Glomerular visceral epithelial cell (primary cell): ENCODE data around the gene CHMP6.
"Not testable (repeated sequence)": the region's sequence is repeated elsewhere in the genome, so short reads cannot be mapped to it uniquely, and the experiment has no call there.

Source experiments
- DNase-seq: peaks from one replicate; pipeline ENCODE4 v3.0.0-alpha.2; 2016; ENCODE audit errors: extremely low spot score

The CHMP6 gene

DNA sequence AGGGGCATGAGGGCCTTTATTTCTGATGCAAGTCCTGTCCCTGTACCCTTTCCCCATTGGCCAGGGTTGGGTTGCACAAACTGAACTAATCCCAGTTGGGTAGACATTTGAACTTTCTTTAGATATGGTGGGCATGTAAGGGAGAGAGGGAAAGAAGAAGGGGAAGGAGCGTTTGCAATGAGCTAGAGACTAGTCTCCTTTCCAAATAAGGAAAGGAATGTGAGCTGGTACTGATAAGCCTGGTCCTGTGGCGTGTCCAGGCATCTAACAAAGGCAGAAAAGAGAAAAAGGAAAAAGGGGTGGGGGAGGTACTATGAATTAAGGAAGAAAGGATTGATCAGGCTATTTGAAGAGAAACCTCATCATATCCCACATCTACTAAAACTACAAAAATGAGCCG lies 20.3 kb downstream of the CHMP6 start:
- no peak for DNase-seq

DNA sequence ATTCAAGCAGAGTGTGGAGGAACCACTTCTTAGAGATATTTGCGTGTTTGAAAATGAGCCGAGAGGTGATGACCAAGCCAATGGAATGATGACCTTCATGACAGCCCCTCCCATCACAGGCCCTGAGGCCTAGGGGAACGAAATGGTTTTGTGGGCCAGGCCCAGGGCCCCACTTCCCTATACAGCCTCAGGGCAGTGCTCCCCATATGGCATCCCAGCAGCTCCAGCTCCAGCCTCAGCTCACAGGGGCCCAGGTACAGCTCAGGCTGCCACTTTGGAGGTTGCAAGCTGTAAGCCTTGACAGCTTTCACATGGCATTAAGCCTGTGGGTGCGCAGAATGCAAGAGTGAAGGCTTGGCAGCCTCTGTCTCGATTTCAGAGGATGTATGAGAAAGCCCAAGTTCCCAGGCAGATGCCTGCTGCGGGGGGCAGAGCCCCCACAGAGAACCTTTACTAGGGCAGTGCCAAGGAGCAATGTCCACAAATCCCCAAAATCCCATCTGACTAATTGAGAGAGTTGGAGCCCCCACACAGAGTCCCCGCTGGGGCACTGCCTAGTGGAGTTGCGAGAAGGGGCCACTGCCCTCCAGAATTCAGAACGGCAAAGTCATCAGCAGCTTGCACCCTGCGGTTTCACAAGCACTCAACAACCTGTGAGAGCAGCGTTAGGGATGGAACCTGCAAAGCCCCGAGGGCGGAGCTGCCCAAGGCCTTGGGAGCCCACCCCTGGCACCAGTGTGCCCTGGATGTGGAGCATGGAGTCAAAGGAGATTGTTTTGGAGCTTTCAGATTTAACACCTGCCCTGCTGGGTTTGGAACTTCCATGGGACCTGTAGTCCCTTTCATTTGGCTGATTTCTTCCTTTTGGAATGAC lies 21.2 kb downstream of the CHMP6 start:
- no peak for DNase-seq

DNA sequence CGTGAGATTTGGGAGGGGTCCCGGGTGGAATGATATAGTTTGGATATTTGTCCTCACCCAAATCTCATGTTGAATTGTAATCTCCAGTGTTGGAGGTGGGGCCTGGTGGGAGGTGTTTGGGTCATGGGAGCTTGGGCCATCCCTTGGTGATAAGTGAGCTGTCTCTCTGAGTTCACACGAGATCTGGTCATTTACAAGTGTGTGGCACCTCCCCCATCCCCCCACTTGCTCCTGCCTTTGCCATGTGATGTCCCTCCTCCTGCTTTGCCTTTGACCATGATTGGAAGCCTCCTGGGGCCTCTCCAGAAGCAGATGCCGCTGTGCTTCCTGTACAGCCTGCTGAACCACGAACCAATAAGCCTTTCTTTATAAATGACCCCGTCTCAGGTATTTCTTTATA lies 22.0 kb downstream of the CHMP6 start:
- no peak for DNase-seq

DNA sequence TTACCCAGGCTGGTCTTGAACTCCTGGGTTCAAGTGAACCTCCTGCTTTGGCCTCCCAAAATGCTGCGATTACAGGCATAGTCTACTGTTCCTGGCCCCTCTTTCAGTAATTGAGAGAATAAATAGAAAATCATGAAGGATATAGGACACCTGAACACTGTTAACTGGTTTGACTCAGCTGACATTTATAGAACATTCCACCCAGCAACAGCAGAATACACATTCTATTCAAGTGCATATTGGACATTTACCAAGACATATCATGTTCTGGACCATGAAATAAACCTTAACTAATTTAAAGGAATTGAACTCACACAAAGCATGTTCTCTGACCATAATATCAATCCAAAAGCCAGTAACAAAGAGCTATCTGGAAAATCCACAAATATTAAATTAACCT lies 23.5 kb downstream of the CHMP6 start:
- no peak for DNase-seq

DNA sequence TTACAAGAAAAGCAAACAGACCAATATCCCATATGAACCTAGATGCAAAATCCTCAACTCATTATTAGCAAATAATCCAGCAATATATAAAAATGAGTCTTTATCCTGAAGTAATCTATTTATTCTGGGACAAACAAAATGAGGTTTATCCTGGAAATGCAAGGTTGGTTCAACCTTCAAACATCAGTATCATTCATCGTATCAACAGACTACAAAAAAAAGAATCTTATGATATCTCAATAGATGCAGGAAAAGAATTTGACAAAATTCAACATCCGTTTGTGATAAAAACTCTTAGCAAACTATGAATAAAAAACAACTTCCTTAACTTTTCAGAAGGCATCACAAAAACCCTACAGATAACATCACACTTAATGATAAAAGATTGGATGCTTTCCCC lies 24.9 kb downstream of the CHMP6 start:
- DNase-seq, result no peak

DNA sequence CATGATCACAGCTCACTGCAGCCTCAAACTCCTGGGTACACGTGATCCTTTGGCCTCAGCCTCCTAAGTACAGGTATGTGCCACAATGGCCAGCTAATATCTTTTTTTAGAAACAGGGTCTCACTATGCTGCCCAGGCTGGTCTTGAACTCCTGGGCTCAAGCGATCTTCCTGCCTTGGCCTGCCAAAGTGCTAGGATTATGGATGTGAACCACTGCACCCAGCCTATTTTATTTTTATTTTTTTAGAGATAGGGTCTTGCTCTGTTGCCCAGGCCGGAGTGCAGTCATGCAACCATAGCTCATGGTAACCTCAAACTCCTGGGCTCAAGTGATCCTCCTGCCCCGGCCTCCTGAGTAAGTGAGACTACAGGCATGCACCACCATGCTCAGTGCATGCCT lies 25.7 kb downstream of the CHMP6 start:
- not testable (repeated sequence) for DNase-seq

DNA sequence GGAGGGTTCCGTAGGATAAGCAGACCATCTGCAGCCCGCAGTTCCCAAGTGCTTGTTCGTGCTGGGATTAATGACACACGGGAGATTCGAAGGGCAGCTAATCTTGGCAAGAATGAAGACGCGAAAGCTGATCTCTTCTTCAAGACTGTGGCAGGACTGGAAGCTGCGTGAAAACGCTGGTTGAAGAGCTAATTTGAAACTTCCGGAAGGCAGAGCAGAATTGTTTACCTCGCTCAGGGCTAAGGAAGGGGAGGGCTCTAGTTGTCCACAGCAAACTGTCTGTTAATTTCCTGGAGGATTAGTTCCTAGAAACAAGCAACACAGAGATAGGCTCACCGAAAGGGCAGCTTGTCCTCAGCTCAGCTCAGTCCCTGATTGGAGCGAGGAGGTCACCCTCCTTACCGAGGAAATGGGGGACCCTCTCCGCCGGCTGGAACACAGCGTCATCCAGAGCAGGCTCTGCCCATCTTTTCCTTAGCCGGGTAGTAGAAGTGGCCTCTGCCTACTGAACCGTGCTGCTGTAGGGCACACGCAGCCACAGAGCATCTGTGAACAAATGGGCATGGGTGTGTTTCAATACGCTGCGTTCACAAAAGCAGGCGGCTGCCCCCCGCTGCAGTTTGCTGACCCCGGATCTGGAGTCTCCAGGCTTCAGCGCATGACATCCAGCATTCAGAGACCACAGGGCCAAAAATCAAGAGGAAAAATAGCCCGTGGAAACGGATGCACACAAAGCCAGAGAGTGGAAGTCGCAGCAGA lies 26.6 kb downstream of the CHMP6 start:
- peak; percentile 21 for DNase-seq

DNA sequence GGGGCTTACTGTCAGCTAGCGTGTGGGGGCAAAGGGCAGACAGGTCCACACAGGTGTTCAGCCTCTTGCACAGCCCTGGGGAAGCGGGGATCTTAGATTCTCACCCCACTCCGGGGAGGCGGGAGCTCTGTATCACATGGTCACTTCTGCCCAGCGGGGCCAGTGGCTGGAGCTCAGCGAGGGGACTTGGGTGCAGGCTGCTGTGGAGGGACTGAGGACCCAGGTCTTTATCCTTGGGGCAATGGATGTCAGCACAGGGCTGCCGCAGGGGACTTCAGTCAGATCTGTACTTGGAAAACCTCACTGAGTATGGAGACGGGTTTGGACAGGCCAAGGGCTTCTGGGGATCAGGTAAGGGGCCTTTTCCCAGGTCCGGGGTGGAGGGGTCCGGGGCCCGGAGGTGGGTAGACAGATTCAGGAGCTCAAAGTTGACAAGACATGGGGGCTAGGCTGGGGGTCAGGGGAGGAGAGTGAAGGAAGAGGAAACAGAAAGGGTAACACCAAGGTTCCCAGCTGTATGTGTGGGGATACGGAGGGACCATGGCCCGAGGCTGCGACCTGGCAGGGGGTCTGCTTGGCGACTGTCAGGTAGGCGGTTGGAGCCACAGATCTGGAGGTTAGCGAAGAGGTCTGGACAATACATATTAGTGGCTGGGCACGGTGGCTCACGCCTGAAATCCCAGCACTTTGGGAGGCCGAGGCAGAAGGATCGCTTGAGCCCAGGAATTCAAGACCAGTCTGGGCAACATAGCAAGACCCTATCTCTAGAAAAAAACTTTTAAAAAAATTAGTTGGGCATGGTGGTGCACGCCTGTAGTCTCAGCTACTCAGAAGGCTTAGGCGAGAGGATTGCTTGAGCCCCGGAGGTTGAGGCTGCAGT lies 28.2 kb downstream of the CHMP6 start:
- no peak for DNase-seq

DNA sequence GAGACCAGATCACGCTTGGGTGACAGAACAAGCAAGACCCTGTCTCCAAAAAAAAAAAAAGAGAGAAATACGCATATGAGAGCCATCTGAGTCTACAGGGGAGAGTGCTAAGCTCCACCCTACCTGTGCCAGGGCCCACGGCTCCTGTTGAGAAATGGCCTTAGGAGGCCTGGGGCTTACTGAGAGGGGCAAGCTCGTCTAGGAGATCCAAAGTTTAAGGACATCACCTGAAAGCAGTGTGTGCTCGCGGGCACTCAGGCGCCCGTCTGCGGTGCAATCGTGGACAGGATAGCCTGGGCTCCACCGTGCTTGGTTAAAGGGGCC lies 28.8 kb downstream of the CHMP6 start:
- no peak for DNase-seq

DNA sequence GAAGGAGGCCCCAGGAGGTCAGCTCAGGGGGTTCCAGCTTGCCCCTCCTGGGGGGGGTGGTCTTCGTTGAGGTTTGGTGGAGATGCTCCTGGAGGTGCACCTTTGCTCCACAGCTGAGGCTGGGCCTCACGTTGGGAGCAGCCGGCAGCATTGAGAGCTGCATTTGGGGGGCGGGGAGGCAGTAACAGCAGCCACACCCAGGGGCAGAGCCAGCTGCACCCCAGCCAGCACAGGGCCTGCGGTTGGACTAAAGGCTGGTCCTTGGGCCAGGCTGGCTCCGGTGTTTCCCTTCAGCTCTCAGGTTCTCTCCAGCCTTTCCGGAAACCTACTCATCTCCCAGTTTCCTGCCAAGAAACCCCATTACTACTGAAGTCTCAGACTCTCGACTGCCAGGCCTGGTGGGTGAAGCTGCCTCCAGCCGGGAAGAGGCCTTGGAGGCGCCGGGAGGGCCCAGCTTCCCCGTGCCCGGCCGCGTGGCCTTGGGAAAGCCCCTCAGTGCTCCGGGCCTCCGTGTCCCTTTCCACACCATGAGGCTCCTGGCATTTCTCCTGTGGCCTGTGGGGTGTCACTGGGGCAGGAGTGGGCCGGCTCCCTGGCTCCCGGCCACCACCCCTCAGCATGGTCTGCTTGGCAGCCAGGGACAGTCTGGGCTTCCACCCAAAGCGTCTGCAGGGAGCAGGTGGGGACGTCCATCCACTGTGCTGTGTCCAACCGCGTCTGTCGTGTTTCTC lies 29.3 kb downstream of the CHMP6 start:
- no peak for DNase-seq

DNA sequence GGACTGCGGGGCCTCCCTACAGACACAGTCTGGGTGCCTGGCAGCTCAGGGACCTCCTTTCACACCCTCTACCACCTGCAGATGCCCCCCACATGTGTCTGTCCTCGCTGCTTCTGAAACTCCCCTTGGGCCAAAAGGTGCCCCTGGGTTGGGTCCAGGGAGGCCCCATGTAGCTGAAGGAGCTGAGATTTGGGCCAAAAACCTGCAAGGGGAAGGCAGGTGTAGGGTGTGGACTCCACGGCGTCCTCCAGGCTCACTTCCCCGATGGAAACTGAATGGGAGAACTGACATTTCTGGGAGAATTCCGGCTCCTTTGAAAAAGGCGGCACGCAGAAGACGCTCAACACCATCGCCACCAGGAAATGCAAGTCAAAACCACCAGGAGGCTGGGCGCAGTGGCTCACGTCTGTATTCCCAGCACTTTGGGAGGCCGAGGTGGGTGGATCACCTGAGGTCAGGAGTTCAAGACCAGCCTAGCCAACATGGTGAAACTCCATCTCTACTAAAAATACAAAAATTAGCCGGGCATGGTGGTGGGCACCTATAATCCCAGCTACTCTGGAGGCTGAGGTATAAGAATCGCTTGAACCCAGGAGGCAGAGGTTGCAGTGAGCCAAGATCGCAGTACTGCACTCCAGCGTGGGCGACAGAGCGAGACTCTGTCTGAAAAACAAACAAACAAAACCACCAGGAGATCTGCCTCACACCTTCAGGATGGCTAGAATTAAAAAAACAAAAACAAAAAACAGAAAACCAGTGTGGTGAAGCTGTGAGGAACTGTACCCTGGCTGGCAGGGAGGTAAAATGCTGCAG lies 30.1 kb downstream of the CHMP6 start:
- DNase-seq, result no peak

DNA sequence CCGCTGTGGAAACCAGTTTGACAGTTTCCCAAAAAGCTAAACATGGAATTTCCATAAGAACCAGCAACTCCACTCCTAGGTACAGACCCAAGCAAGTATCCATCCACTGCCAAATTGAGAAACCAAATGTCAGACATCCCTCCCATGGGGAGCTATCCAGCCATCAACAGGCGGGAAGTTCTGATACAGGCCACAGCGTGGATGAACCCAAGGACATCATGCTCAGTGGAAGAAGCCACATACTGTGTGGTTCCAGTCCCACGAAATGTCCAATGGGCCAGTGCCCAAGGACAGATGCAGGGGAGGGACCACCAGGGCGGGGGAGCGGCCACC lies 30.7 kb downstream of the CHMP6 start:
- no peak for DNase-seq

DNA sequence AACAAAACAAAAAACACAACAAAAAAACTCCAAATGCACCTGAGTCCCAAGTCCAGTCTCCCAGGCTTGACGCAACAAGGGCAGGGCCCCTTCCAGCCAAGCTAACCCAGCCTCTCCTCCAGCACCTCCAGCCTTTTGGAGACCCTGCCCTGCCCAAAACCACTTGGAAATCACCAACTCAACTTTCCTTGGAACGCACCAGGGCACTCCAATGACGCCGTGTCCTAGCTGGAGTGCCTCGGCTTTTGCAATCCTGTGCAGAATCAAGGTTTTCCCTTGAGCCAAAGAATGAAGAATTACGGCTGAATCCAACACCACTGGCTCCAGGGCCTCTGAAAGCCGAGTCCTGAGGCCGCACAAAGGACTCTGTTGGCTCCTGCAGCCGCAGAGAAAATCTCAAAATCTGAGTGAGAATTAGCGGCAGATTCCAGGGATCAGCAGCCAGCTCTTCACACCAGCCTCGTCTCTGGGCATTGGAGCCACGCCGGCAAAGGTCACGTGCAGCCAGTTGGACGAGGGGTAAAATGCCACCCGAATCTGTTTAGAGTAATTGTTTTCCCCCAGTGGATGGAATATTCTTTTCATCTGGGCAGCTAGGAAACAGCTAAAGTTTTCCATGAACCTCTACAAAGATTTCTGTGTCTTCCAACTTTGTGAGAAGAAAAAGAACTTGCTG lies 33.6 kb downstream of the CHMP6 start:
- no peak for DNase-seq

DNA sequence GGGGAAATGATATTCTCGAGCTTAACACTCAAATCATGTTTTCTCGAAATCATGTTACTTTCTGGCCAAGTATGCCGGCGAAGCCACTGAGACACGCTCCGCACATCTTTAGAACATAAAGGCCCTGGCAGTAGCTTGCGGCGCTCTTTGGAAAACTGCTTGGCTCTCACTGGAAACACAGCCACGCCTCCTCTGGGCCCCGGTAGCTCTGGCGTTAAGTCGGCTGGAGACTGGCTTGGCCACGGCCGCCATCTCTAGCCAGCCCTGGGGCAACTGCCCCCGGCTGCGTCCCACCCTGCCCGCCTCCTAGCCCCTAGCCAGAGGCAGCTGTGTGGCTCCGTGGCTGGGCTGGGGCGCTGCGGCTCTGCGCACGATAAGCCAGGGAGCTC lies 34.1 kb downstream of the CHMP6 start:
- DNase-seq, result no peak

DNA sequence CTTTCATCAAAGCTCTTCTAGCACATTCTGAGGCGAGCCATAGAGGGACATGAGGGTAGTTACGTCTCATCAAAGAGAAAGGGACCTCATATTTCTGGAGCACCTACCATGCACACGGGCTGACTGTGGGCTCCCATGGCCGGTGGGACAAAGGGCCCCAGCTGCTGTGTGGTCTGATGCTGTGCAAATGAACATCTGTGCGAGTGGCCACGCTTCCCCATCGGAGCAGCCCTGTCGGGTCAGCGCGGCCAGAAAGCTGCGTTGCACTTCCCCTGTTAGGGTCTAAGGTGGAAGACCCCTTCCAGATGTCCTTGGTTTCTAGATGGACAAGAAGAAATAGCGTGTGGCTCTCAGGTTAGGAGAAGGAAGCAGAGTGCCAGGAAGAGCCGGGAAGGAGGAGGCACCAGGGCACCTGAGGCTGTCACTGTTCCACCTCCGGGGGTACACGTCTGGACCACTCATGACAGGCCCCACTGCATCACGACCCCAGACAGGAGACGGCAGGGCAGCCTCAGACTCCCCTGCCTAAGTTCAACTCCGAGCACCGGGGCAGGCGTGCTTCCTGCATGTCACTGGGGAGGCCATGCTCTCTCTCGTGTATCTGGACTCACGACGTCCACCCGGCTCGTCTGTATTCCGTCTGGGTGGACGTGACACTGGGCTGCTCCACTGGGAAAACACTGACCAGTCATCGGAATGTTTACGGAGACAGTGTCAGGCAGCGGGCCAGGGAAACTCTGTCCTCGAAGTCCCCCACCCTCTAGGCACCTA lies 34.8 kb downstream of the CHMP6 start:
- no peak for DNase-seq

DNA sequence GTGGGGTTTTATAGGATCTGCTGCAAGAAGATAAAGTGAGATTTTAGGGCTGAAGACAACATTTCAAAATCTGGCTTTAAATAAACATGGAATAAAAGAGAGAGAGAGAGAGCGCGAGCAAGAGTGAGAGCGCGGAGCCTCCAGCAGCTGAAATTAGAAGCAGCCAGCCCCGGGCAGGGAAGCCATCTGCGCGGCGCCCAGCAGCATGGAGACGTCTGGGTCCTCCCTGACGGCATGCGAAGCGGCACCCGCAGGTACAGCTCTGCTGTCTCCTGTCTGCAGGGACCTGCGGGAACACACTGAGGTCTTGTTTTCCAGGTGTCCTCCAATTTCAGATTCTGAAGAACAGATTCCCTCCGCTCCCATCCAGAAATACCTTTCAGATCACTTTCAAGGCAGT lies 35.4 kb downstream of the CHMP6 start:
- no peak for DNase-seq

DNA sequence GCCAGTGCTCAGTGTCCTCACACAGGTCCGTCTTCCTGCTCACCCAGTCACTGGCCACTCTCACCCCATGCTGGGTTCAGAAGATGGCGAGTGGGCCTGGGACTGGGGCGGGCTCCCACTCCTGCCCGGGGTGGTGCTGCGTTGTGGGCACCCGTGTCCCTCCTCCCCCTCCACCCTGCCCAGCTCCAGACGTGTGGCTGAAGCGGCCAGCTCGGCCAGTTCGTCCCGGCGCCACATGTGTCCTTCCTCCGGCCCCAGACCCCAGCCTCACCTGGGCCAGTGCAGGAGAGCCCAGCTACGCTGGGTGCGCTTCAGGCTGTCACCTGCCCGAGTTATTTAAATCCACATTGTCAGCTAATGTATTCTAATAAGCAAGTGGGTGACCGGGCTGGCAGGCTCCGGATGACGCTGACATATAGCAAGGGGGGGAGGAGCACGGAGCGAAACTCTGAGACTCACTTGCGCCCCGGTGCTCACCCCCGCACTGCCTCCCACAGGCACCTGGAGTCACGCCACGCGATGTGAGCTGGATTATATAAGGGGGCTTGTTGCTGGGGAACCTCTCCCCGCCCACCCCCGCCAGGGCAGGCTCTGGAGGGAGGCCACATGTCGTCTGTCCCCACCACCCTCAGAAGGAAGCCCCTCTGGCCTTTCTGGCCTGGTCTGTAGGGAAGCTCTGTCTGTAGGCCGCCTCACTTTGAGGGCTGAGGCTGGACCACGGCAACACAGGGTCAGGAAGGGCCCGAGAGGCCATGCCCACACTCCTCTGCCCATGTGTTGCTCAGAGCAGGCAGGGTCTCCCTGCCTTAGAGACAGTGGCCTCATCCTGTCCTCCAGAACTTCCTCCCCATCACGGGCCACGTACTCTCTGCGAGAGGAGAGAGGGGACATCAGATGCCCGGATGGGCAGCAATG lies 36.2 kb downstream of the CHMP6 start:
- no peak for DNase-seq

DNA sequence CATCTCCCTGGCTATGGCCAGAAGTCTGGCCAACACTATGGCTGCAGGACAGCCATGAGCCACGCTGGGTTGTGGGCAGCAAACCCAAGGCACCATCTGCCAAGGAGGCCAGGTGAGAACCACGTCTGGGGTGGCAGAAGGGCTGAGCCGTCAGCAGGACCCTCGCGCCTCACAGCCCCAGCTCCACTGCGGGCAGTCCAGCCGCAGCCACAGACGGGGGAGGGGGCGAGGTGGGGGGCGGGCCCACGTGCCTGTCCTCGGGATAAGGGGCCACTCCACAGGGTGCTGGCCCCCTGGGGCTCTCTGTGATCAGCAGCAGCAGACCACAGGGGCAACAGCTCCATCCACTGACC lies 36.8 kb downstream of the CHMP6 start:
- DNase-seq, result no peak

DNA sequence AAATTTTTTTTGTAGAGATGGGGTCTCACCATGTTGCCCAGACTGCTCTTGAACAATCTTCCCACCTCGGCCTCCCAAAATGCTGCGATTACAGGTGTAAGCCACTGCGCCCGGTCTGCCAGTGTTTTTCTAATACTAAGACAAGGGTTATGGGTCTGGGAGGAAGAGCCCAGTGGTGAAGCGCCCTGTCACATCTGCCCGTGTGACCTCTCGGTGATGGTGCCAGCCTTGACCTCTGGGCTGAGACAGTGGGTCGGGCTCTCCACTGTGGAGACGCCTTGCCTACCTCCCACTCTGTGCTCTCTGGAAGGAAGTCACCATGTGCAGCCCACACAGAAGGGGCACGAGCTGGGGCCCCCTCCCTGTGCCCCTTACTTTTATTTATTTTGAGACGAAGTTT lies 38.2 kb downstream of the CHMP6 start:
- no peak for DNase-seq
